HFF-Myc (cell line): ENCODE results near the gene PTH1R.

ENCODE experiments used
- DNase-seq: peaks from one replicate; pipeline ENCODE4 v3.0.0-alpha.2; 2011; ENCODE audit warnings: low read depth; ENCODE audit errors: extremely low read depth
- H3K4me3 ChIP-seq: replicated peaks from 2 replicates; pipeline ENCODE4 v1.5.1; 2011; ENCODE audit warnings: low read depth, mild to moderate bottlenecking, control low read depth, low read length
- TF ChIP-seq, protein P1 (sequence below): IDR thresholded peaks from 2 replicates; pipeline ENCODE4 v1.5.1; 2012; ENCODE audit warnings: mild to moderate bottlenecking, low read depth, low read length, control low read depth; ENCODE audit errors: missing control alignments

The PTH1R gene

DNA sequence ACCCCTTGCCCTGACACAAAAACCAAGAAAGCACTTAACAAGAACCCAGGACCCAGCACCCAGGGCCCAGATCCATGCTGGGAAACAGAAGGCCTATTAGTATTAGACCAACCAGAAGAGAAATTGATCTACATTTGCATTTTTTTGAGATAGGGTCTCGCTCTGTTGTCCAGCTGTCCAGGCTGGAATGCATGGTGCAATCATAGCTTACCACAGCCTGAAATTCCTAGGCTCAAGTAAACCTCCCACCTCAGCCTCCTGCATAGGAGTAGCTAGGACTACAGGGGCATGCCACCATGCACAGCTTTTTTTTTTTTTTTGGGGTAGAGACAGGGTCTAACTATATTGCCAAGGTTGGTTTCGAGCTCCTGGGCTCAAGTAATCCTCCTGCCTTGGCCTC, 72.7 kb downstream of the PTH1R start:
- TF ChIP-seq, protein P1, sequence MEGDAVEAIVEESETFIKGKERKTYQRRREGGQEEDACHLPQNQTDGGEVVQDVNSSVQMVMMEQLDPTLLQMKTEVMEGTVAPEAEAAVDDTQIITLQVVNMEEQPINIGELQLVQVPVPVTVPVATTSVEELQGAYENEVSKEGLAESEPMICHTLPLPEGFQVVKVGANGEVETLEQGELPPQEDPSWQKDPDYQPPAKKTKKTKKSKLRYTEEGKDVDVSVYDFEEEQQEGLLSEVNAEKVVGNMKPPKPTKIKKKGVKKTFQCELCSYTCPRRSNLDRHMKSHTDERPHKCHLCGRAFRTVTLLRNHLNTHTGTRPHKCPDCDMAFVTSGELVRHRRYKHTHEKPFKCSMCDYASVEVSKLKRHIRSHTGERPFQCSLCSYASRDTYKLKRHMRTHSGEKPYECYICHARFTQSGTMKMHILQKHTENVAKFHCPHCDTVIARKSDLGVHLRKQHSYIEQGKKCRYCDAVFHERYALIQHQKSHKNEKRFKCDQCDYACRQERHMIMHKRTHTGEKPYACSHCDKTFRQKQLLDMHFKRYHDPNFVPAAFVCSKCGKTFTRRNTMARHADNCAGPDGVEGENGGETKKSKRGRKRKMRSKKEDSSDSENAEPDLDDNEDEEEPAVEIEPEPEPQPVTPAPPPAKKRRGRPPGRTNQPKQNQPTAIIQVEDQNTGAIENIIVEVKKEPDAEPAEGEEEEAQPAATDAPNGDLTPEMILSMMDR: no peak
- no peak overlapping the region for H3K4me3 ChIP-seq
- no peak for DNase-seq

DNA sequence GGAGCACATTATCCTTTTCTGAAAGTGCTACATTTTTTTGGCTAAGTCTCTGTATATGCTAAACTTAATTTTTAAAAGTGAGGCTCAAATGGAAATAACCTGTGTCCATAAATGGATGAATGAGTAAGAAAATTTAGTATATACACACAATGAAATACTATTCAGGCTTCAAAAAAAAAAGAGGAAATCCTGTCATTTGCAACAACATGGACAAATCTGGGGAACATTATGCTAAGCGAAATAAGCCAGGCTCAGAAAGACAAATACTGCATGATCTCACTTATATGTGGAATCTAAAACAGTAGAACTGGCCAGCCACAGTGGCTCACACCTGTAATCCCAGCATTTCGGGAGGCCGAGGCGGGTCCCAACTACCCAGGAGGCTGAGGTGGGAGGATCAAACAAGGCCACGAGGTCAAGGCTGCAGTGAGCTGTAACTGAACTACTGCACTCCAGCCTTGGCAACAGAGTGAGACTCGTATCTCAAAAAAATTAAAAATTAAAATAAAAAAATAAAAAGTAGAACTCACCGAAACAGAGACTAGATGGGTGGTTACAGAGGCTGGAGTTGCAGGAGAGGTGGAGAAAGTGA, 73.2 kb downstream of the PTH1R start:
- TF ChIP-seq, protein P1: no peak
- no peak for DNase-seq
- H3K4me3 ChIP-seq: no peak overlapping the region

DNA sequence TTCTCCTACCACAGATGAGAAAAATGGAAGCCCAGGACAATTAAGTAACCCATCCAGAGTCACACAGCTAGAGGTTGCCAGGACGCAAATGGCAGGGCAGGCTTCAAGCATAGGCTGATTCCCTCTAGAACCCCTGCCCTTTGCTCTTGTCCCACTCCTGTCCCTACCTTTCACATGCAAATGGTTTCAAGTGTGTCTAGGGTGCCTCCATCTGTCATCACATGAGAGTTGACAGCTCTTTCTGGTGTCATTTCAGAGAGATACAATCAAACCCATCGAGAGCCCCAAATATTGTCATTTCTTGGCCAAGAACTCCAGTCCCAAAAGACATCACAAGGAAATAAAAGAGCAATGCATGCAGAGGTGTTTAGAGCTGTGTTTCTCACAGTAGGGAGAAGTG, 75.3 kb downstream of the PTH1R start:
- DNase-seq: no peak
- TF ChIP-seq, protein P1: no peak
- no peak overlapping the region for H3K4me3 ChIP-seq
